ENCODE measurements around the gene CSTF2. TPM values are rescaled to one million over a fixed set of nuclear protein-coding genes. Genes with fewer than 3 reads are reported as not detected.

CSTF2 gene
- polyA plus RNA-seq, 2 of the 4 experiments (the other 2 are of a cell fraction), result 33.2 to 47.0 TPM

DNA sequence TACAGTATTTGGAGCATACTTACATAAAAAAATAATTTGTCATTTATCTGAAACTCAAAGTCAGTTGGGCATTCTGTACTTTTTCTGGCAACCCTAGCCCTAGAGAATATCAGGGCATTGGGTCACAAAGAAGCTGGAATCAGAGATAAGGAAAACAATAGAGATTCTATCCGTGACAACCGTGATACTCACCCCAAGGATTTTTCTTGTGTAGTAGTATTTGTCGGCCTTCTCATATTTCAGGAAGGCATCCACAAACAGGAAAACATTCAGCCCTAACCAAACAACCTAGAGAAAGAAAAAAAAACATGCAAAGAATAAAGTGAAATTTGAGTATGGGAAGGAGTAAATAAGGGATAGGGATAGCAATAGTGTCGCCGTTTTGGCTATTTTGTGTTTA lies 50.3 kb downstream of the CSTF2 start (continued):
- TF ChIP-seq, protein P1, sequence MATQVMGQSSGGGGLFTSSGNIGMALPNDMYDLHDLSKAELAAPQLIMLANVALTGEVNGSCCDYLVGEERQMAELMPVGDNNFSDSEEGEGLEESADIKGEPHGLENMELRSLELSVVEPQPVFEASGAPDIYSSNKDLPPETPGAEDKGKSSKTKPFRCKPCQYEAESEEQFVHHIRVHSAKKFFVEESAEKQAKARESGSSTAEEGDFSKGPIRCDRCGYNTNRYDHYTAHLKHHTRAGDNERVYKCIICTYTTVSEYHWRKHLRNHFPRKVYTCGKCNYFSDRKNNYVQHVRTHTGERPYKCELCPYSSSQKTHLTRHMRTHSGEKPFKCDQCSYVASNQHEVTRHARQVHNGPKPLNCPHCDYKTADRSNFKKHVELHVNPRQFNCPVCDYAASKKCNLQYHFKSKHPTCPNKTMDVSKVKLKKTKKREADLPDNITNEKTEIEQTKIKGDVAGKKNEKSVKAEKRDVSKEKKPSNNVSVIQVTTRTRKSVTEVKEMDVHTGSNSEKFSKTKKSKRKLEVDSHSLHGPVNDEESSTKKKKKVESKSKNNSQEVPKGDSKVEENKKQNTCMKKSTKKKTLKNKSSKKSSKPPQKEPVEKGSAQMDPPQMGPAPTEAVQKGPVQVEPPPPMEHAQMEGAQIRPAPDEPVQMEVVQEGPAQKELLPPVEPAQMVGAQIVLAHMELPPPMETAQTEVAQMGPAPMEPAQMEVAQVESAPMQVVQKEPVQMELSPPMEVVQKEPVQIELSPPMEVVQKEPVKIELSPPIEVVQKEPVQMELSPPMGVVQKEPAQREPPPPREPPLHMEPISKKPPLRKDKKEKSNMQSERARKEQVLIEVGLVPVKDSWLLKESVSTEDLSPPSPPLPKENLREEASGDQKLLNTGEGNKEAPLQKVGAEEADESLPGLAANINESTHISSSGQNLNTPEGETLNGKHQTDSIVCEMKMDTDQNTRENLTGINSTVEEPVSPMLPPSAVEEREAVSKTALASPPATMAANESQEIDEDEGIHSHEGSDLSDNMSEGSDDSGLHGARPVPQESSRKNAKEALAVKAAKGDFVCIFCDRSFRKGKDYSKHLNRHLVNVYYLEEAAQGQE (IDR thresholded peaks at IDR 0.05), result no peak
- TF ChIP-seq RNF2 (IDR thresholded peaks at IDR 0.05; ENCODE audit: borderline replicate concordance, low read depth) (no peak), MAZ (IDR thresholded peaks at IDR 0.05; ENCODE audit: borderline replicate concordance, low read depth, low read length) (no peak), CBX2 (IDR thresholded peaks at IDR 0.05; ENCODE audit: borderline replicate concordance, low read depth) (no peak), BHLHE40 (IDR thresholded peaks at IDR 0.05; ENCODE audit: low read depth, low read length) (no peak), EHMT2 (IDR thresholded peaks at IDR 0.05; ENCODE audit: low read depth) (no peak)

DNA sequence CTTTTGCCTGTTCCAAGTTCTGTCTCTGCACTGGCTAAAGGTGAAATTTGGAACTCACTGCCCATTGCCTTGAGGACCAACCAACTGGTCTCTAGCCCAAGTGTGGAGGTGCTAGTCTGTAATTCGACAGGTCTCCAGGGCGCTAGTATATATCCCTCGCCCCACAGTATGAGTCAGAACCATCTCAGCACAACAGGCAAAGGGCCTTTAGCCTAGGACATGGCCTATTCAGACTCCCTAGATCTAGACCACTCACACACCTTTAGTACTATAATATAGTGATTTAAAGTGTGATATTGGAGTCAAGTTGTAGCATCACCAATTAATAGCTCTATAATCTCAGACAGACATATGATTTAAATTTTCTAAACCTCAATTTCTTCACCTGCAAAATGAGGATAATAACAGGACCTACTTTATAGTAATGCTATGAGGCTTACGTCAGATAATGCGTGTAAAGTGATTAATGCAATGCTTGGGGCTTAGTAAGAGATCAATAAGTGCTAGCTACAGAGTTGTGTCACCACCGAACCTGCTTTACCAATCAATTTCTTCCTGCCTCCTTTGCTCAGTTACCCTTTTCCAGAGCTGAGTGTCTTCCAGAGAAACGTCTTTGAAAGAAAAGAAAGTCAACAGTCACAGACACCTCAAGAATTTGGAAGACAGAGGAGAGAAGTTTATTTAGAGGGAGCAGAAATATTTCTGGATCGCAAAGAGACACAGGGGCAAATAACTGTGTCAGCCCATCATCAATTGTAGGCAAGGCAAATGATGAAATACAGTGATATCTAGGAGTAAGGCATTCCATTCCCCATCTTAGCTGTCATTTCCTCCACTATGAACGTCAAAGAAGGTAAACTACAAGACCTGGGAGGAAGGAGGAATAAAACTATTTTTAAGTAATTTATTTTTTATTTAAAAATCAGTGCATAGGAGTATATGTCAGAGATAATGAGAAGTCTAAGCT lies 51.7 kb downstream of the CSTF2 start:
- H3K4me2 ChIP-seq, result peak overlapping the region; percentile 21
- no peak overlapping the region for H3K4me3 ChIP-seq
- H3K27ac ChIP-seq, result peak overlapping the region; percentile 28 to 35; a peak in 1 of 6 replicates
- TF ChIP-seq RNF2 (IDR thresholded peaks at IDR 0.05; ENCODE audit: borderline replicate concordance, low read depth) (no peak), FOXS1 (CRISPR knock-in tag; IDR thresholded peaks at IDR 0.05) (no peak), GATA3 (IDR thresholded peaks at IDR 0.05; ENCODE audit: borderline replicate concordance) (no peak), SREBF2 (IDR thresholded peaks at IDR 0.05) (no peak), FOSL2 (IDR thresholded peaks at IDR 0.05) (no peak), FOSL2 (CRISPR knock-in tag; IDR thresholded peaks at IDR 0.05) (no peak)
- TF ChIP-seq, protein P2, sequence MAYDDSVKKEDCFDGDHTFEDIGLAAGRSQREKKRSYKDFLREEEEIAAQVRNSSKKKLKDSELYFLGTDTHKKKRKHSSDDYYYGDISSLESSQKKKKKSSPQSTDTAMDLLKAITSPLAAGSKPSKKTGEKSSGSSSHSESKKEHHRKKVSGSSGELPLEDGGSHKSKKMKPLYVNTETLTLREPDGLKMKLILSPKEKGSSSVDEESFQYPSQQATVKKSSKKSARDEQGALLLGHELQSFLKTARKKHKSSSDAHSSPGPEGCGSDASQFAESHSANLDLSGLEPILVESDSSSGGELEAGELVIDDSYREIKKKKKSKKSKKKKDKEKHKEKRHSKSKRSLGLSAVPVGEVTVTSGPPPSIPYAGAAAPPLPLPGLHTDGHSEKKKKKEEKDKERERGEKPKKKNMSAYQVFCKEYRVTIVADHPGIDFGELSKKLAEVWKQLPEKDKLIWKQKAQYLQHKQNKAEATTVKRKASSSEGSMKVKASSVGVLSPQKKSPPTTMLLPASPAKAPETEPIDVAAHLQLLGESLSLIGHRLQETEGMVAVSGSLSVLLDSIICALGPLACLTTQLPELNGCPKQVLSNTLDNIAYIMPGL (CRISPR knock-in tag; IDR thresholded peaks at IDR 0.05; ENCODE audit: borderline replicate concordance), result no peak
- FAIRE-seq, result no peak
- ChIA-PET CTCF (no interaction called here), POLR2A (no interaction called here)
- ATAC-seq, result peak in 1 of 2 experiments; percentile 62; a peak in 5 of 6 replicates
- H3K4me1 ChIP-seq, result peaks cover 19% of the 10 kb centered on the region
- 32% methylated on average over 6 of the region's 9 CpGs for WGBS (ENCODE audit: missing lambda C conversion rate)
- H3K9me3 ChIP-seq, result no peaks in the 10 kb centered on the region
- peak in 1 of 2 experiments; percentile 19 for DNase-seq (ENCODE audit: low read depth in 1 of 2, low spot score in 1 of 2)

DNA sequence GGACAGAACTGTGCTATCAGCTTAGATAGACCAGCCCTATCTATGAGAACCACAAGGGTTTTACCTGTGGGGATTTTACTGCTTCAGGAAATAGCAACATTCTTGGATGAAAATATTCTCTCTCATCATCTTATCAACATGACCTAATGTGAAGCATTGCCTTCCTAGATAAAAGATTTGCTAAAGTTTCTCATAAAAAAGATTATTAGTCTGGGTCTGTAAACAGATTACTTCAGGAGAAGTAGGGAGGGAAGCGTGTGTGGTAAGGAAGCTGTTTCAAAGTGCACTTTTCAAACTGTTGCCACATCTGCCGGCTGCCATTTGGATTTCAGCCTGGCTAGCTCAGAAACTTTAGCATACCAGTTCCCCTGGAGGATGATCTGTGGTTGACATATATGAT lies 54.1 kb downstream of the CSTF2 start, which contains the start of gene NOX1:
TSS of gene NOX1 (minus strand) at position 35 of the 400 bp plus-strand sequence. CDS start 220 bp downstream, outside the sequence.
- H3K9me3 ChIP-seq, result no peaks in the 10 kb centered on the region
- POLR2A ChIA-PET, result no interaction called here
- H3K4me1 ChIP-seq, result peaks cover 19% of the 10 kb centered on the region
- H3K4me2 ChIP-seq, result 0 out of 3 replicates have a peak within 1 kb of the TSS, but pooled peaks have one; percentile 15
- ATAC-seq (peak in 1 of 2 experiments; percentile 33; a peak in 2 of 6 replicates), FAIRE-seq (peak; percentile 18), DNase-seq (ENCODE audit: low read depth in 1 of 2, low spot score in 1 of 2) (peak in 1 of 2 experiments; percentile 19)
- CTCF ChIA-PET, result no interaction called here
- no peak within 1 kb of the TSS for H3K4me3 ChIP-seq
- H3K27ac ChIP-seq, result no peak within 1 kb of the TSS; a peak in 1 of 6 replicates
- 18% methylated on average over 2 of the region's 2 CpGs for WGBS (ENCODE audit: missing lambda C conversion rate)
- TF ChIP-seq ESRRA (IDR thresholded peaks at IDR 0.05; ENCODE audit: borderline replicate concordance, low read length) (no peak), HDAC2 (IDR thresholded peaks at IDR 0.05) (no peak), POLR2AphosphoS2 (conservative IDR thresholded peaks at IDR 0.05; ENCODE audit: low read length) (no peak), SREBF2 (IDR thresholded peaks at IDR 0.05) (no peak), MYC (IDR thresholded peaks at IDR 0.05; ENCODE audit: borderline replicate concordance, low read length) (no peak), CEBPB (IDR thresholded peaks at IDR 0.05) (no peak), EHMT2 (IDR thresholded peaks at IDR 0.05; ENCODE audit: low read depth) (no peak), HEYL (CRISPR knock-in tag; IDR thresholded peaks at IDR 0.05) (no peak), POLR2A (IDR thresholded peaks at IDR 0.05; ENCODE audit: low read length) (no peak), RARB (CRISPR knock-in tag; IDR thresholded peaks at IDR 0.05) (no peak), BHLHE40 (IDR thresholded peaks at IDR 0.05; ENCODE audit: low read depth, low read length) (no peak), CBX2 (IDR thresholded peaks at IDR 0.05; ENCODE audit: borderline replicate concordance, low read depth) (no peak), GATA3 (IDR thresholded peaks at IDR 0.05; ENCODE audit: borderline replicate concordance) (no peak), NFE2L2 (conservative IDR thresholded peaks at IDR 0.05; ENCODE audit: low read length) (no peak)
- TF ChIP-seq, protein P3, sequence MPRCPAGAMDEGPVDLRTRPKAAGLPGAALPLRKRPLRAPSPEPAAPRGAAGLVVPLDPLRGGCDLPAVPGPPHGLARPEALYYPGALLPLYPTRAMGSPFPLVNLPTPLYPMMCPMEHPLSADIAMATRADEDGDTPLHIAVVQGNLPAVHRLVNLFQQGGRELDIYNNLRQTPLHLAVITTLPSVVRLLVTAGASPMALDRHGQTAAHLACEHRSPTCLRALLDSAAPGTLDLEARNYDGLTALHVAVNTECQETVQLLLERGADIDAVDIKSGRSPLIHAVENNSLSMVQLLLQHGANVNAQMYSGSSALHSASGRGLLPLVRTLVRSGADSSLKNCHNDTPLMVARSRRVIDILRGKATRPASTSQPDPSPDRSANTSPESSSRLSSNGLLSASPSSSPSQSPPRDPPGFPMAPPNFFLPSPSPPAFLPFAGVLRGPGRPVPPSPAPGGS (IDR thresholded peaks at IDR 0.05), result no peak
- TF ChIP-seq, protein P4, sequence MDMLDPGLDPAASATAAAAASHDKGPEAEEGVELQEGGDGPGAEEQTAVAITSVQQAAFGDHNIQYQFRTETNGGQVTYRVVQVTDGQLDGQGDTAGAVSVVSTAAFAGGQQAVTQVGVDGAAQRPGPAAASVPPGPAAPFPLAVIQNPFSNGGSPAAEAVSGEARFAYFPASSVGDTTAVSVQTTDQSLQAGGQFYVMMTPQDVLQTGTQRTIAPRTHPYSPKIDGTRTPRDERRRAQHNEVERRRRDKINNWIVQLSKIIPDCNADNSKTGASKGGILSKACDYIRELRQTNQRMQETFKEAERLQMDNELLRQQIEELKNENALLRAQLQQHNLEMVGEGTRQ (IDR thresholded peaks at IDR 0.05), result no peak
- TF ChIP-seq, protein P5, sequence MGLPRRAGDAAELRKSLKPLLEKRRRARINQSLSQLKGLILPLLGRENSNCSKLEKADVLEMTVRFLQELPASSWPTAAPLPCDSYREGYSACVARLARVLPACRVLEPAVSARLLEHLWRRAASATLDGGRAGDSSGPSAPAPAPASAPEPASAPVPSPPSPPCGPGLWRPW (IDR thresholded peaks at IDR 0.05), result no peak
